HG03039 (cell line): Measurements from ENCODE around the gene TPO.
"Not testable (repeated sequence)": the region's sequence is repeated elsewhere in the genome, so short reads cannot be mapped to it uniquely, and the experiment has no call there.

Experiments used
- ATAC-seq: cut with Tn5 transposase; IDR thresholded peaks from one replicate; pipeline ENCODE4 v1.9.1; 2021; ENCODE audit warnings: mild to moderate bottlenecking, moderate library complexity; ENCODE audit not compliant: unreplicated experiment

Gene TPO

DNA sequence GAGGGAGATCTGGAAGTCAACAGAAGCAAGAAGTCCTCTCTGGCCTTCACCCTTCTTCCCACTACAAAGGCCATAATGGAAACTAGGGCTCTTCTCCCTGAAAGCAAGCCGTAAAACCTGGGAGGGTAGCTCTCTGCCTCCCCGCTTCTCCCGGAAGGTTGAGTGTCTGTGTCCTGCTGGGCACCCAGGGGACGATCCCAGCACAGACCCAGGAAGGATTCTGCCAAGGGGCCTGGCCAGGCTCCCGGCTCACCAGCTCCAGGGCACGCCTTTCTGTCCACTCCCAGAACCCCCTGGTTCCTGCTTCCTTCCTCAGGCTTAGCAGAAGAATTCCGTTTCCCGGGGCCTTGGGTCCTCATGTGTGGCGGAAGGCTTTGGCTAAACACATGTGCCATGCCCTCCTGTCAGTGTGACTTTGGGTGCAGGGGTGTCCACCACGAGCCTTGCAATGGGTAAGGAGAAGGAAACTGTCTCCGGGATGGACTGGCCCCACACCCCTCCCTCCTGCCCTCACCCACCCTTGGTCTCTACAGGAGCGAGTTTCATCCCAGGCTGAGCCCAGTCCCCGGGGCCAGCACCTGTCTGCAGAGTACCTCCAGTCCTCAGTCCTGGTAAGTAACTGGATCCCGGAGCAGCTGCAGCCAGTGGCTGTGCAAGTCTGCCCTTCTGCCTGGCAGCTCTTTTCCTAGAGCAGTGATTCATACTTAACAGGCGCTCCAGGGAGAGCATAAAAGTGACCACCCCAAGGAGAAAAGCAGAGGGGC is 135.8 kb downstream of the TPO start:
- ATAC-seq = no peak

DNA sequence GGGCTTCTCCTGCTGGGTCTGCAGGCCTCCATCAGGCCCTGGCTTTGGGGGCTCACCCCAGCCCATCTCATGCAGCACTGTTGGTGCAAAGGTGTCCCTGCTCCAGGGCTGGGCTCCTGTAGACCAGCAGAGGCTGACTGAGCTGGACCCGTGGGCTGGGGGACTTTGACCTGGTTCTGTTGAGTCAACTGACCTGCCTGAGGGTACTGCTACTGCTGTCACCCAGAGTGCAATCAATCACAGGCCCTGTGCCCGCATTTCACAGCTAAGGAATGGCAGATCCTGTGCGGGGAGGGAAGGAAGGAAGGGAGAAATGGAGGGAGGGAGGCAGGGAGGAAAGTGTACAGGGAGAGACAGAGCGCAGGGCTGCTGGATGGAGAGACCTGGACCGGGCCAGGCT is 136.8 kb downstream of the TPO start:
- ATAC-seq = no peak

DNA sequence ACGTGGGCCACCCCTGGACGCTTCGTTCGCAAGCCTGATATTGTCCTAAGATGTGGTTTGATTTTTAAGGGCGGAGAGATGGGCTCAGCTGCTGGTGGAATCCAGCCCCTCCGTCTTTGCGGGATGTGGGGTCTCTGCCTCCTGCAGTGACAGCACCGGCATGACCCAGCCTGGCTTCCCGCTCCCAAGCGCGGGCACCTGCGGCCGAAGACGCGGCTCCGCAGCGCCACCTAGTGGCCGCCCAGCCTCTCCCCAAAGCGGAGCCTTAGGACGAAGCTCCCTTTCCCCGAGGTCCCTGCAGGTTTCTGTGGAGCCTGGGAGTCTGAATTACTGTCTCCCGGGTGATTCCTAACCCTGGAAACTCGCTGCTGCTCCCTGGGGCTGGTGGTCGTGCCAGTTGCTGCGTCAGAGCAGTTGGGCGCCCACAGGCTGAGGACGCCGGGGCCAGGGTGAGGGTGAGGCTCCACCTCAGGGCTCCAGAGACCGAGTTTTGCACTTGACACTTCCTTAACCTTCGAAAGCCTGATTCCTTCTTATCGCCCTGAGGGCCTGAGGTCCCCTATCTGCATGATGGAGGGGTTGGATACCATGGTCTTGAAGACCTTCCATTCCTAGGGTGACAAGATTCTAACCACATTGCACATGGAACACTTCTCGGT is 137.5 kb downstream of the TPO start:
- peak; percentile 60 for ATAC-seq

DNA sequence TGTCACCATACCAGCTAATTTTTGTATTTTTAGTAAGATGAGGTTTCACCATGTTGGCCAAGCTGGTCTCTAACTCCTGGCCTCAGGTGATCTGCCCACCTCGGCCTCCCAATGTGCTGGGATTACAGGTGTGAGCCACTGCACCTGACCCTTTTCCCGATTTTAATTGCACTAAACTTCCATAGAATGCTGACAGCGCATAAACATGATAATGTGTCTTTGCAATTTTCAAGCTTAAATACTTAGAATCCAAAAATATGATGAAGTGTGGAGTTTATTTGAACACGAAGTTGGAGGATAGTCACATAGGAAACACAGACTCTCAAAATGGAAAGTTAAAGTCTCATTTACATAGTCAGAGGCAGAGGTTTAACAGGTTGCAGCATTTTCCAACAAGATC is 138.6 kb downstream of the TPO start:
- ATAC-seq = no peak

DNA sequence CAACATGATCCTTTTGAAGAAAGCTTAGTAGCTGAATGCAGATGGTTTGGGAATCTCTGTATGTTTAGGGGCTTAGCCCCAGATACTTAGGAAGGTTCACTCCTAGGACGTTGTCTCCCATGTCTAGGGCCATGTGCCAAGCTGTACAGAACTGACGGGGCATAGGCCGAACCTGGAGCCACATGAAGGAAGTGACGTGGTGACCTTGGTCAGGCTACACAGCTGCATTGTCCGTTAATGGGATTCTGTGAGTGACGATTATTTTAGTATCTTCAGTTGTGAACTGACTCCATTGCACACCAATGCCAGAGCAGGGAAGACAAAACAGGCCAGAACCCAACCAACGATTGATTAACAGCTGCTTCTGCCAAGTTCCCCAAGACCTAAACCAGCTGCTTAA is 139.3 kb downstream of the TPO start:
- no peak for ATAC-seq

DNA sequence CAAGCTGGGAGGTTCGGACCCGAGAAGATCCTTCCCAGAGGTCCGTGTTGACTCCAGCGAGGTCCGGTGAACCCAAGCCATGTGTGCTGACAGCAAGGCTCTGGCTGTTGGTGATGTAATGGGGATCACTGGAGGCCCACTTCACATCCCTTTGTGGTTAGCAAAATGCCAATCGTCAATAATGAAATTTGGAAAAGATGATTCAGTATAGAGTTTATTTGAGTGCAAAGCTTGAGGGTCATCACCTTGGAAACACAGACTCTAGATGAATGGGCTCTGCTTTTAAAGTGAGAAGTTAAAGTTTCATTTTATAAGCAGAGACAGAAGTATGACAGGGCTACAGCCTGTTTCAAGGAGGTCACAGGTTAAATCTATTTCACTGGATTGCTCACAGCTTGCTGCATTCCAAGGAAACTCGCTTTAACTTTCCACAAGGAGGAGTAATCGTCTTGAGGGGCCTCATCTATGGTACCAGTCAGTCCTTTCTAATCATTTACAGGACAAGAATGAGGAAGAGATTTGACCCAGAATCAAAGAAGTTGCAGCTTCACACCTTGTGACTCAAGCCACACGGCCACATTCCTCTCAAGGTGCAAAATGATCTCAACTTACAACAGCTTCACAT is 140.5 kb downstream of the TPO start:
- ATAC-seq = no peak

DNA sequence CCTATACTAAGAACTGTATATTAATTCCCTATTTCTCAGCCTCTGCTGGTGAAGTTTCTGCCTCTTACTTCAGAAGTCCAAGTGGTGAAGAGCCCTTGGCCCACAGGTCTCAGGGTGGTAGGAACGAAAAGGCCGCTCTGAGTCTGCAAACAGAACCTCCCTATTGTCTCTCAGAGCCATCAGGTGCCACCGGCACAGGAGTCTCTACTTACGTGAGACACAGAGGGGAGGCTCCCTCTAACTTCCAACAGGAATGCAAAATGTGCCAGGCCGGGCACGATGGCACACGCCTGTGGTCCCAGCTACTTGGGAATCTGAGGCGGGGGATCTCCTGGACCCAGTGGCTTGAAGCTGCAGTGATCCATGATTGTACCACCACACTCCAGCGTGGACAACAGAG is 143.0 kb downstream of the TPO start:
- ATAC-seq = no peak

DNA sequence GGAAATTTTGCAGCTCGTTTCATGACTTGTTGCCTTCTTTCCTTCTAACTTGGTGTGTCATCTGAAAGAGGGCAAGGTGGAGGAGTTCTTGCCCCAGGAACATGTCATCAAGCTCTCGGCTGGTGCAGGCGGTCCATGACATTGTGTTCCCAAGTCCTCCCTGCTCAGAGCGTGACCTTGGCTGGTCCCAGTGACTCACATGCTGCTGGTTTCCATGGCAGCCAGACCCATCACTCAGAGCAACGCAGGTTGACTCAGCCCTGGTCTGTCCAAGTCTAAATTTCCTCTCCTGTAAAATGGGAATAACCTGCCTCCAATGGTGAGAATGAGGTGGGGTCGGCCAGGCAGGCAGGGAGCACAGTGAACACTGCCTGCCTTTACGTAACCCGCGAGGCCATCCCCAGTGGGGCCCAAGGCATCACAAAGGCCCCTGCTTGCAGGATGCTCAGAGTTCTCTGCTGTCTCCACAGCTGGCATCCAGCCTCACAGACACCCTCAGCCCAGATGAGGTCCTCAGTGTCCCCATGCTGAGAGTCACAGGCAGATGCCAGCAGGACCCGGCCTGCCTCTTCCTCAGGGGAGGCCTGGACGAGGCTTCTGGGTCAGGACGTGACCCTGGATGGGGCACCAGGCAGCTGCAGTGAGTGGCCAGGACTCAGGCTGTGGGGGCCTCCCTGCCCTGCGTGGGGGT is 143.7 kb downstream of the TPO start:
- ATAC-seq = no peak

DNA sequence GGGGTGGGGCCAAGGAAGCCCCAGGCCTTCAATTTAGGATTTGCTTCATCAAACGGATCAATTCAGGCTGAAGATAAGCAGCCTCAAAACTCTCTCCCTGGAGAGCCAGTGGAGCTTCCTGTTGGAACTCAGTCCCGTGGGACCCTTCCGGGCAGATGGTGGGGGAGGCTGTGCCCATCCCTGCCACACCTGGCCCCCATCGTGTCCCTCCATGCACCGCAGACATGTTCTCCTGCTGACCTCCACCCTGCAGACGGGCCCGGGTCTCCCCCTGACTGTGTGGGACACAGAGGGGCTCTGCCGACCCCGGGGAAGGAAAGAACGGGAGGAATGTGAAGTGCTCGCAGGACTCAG is 144.2 kb downstream of the TPO start:
- no peak for ATAC-seq

DNA sequence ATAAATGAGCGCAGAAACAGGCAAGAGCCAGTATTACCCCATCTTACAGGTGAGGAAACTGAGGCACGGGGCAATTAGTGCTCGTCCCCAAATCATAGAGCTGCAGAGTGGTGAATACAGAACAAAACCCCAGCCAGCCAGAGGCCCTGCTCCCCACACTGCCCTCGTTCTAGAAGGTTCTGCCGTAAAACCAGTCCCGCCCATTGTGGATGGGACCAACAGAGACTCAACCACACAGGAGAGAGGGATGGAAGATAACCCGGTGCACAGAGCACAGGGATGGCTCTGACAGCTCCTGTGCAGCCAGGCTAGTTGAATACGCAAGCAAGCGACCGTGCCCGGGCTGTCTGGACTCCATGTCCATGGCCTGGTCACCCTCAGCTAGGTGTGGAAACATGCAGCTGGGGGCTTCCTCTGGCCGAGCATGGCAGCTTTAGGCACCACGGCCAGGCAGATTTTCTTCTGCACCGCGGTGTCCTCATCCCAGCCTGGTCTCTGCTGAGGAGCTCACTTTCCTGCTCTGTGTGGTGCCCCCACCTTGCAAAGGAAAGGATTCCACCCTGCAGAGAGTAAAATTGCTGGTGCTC is 146.4 kb downstream of the TPO start:
- ATAC-seq = no peak

DNA sequence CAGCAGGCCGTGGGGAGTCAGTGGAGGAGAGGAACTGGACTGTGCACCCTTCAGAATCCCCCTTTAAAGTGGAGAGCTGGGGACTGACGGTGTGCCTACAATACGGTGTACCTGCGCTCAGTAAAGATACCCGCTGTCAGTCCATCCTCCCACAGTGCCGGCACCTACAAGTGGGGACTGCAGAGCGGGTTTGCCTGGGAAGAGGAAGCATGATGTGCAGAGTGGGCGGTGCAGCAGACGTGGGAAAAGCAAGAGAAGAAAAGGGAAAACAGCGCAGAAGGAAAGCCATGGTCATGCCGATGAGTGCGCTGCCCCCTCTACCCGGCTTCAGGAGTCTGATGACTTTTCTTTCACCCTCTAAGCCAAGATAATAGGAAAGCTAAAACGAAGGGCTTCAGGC is 148.0 kb downstream of the TPO start:
- no peak for ATAC-seq

DNA sequence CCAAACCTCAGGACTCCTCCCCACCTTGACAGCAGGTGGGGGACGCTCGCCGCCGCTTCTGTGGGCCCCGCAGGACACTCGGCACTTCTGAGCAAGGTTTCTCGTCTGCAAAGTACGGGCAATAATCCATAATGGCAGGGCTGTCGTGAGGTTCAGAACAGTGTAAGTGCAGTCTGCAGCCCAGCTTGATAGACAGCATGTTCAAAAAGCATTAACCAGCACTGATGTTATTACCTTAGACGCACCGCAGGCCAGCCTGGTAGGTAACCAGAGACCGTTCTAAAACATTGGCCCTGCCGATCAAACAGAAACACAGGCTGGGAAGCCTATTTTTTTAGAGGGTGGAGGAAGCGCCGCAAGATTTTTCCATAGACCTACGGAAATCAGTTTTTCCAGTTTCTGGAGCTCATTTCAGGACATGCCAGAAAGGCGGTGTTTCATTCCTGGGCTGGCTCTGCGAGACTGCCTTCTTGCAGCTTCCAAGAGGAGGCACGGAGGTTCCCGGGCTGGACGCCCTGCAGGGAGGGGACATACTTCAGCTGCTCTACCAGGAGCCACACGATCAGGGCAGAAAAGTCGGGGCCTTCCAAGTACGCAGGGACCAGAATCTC is 148.7 kb downstream of the TPO start:
- no peak for ATAC-seq

DNA sequence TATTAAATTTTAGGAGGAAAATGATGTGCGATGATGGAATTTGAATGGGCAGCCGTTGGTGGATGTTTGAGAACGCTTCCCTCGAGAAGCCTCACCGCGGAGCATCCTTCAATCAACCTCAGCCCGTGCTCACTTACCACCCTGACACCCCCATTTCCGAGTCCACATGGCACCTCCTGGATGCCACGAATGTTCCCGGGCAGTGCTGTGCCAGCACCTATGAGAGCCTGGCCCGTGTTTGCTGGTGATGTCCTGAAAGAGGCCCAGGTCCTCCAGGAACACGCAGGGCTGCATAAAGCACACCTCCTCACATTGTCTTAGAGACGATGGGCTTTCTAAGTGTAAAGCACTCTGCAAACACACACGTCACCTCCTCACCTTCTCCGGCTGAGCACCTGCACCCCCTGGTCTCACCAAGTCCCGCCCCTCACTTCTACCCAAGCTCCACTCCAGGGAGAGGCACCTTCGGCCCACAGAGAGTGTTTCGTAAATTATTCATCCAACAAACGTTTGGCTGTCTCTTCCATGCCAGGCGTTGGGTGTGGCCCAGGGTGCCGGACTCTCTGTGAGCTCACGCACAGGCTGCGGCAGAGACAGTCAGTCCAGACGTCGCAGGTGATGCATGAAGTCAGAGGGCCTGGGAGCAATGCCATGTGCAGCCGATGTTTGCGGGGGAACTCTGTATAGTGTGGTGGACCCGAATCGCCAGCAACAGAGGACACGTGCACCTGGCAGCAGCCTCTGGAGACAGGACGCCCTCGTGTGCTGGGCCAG is 150.0 kb downstream of the TPO start:
- no peak for ATAC-seq

DNA sequence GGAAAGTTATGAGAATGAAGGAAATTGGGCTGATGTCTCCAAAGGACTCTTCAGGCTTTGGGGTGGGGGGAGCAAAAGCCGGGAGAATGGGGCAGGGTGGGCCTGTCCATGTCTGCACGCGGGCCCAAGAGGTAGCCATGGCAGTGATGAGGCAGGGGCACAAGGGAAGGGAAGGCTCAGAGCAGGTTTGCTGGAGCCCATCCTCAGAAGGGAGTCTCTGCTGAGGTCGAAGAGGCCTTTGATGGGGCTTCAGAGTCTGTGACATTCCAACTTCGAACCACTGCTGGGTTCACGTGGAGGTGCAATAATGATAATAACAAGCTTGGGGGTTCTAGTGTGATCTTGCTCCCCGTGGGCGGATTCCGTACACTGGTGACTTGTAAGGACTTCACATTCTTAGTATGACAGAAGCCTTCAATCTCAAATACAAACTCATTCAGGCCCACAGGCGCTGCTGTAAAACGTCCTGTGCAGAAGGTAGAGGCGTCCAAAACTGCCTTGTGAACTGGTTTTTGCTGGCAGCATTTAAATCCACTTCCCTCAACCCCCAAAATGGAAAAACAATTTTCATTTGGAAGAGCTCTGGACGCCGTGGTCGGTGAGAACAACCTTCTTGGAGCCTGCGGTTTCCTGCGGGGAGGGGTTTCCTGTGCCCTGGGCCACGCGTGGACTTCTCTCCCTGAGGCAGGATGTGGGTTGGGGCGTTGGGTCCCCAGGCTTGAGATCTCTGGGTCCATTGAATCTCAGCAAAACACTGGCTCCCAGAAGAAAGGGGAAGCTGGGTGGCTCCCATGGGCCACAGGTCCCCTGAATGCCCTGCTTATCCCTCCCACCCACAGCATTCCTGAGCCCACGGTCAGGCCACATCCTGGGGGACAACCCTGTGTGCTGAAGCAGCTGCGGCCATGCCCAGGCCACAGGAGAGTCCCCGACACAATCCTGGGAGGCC is 151.0 kb downstream of the TPO start:
- no peak for ATAC-seq

DNA sequence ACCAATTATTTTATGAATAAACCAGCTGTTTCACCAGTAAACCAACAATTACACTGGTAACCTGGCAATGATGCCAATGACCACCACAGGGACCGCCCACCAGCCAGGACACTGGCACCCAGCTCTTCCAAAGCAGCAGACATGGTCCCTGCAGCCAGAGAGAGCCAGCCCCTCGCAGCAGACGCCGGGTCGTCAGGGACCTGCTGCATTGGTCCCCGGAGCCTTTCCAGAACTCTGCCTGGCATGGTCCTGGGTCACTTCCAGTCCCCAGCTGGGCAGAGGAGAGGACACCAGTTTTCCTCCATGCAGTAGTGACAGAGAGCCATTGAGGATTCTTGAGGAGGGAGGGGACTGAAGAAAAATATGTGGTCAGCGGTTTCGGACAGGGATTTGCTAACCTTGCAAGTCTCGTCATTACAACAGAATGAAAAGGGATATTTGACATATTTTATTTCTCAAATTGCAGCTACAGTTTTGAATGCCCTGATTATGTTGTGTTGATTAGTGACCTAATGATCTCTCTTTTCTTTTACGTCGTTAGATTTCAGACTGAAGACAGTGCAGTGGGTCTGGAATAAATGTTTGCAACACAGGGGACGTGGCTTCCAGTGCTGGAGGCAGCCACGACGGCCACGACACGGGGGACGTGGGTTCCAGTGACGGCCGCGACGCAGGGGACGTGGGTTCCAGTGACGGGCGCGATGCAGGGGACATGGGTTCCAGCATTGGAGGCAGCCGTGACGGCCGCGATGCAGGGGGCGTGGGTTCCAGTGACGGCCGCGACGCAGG is 154.5 kb downstream of the TPO start:
- ATAC-seq = no peak

DNA sequence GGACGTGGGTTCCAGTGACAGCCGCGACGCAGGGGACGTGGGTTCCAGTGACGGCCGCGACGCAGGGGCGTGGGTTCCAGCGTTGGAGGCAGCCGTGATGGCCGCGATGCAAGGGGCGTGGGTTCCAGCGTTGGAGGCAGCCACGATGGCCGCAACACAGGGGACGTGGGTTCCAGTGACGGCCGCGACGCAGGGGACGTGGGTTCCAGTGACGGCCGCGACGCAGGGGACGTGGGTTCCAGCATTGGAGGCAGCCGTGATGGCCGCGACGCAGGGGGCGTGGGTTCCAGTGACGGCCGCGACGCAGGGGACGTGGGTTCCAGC is 155.0 kb downstream of the TPO start:
- not testable (repeated sequence) for ATAC-seq

DNA sequence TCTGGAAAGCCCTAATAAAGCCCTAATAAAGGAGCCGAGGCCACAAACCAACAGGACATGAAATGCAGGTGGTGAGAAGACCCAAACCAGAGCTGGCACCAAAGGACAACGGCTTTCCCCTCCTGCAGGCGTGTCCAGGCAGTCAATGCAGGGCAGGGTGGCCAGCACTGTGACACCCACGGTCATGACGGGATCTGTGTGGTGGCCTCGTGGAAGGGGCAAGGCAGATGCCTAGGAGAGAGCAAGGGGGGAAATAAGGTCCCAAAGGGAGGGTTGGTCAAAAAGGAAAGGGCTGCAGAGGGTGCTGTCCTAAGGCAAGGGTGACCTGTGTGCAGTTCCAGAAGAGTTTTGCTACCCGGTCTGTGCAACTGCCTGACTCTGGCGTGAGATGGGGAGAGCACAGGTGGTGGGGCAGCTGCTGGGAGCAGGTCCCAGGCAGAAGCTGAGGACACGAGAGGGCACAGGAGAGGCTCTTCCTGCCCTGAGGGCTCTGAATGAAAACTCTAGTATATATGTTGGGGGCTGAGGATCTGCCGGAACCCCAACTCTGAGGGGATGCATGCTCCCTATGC is 156.7 kb downstream of the TPO start:
- ATAC-seq = no peak
